Stimulated activated CD4-positive, alpha-beta T cell treated with anti-CD3 and anti-CD28 coated beads, Interleukin-2, amount 100 ng/mL, for 4 hours (primary cell): ENCODE results near the gene ANKRD33B.
"Not testable (repeated sequence)": the region's sequence is repeated elsewhere in the genome, so short reads cannot be mapped to it uniquely, and the experiment has no call there.

Experiments used
- DNase-seq: peaks from one replicate; pipeline ENCODE4 v3.0.0-alpha.2; 2020; ENCODE audit warnings: low read depth

Gene ANKRD33B

DNA sequence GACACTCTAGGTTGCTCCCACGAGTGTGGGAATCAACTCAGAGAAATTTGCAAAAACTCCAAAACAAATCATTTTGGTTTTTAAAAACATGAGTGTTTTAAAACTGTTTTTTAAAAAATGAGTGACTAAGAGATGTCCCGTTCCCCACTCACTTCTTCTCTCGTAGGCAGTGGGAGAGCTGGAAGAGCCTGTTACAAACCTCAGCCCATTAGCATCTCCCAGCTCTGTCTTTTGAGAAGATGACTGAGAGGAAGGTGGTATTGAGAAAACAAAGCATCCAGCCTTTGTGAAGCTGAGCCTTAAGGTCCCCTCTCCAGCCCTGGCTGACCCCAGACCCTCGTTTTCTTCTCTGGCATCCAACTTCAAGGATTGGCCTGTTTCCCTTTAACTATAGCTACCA lies 4.7 kb upstream of the ANKRD33B start:
- DNase-seq, result no peak

DNA sequence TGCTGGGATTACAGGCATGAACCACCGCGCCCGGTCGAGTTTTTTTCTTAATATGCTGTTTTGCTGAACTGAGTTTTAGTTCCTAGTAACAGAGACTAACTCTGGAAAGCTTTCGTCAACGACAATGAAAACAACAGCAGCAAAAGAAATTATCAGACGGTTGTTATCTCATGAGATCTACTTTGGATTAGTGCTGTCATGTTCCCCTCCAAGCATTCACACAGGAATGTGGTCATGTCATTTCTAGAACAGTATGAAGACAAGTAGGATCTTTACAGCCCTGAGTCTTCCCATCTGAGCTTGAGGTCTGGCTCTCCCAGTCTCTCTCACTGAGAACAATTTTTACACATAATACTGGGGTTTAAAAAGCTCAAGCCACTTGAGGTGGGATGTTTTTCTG lies 4.0 kb upstream of the ANKRD33B start:
- DNase-seq, result no peak

DNA sequence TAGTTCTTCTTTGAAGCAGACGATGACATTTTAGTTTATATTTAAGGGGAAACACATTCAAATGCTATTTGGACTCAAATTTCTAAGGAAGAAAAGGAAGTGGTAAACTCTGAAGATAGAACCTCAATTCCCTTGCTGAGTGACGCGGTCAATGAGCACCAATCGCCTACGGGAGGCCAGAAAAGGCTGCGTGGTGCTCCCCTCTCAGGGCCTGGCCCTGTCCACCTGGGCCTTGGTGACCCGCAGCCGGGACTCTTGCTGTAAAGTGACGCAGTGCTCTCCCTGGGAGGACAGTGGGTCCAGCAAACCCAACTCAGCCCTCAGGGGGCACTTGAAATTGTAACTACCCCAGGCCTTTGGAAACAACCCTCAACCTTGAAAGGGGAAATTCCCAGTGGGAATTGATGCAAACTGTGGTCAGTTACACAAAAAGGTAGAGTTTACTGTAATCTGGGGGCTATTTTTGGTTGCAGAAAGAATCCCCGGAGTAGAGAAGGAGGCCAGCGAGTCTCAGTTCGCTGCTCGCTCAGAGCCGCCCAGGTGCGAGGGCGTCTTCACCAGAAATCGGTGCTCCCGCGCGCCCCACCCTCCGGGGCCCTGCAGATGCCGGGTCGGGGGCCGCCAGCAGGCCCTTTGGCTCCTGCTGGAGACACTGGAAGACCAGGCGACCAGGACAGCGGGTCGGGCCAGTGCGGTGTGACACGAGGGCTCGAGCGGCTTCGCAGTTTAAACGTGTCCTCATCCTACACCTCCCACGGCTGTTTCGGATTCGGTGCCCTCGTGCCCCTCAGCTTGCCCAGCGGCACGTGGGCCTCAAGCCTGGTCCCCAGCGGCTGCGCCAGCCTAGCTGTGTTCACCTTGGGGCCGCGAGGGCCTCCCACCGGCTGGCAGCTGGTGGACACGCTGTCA lies 1.4 kb upstream of the ANKRD33B start:
- no peak for DNase-seq

DNA sequence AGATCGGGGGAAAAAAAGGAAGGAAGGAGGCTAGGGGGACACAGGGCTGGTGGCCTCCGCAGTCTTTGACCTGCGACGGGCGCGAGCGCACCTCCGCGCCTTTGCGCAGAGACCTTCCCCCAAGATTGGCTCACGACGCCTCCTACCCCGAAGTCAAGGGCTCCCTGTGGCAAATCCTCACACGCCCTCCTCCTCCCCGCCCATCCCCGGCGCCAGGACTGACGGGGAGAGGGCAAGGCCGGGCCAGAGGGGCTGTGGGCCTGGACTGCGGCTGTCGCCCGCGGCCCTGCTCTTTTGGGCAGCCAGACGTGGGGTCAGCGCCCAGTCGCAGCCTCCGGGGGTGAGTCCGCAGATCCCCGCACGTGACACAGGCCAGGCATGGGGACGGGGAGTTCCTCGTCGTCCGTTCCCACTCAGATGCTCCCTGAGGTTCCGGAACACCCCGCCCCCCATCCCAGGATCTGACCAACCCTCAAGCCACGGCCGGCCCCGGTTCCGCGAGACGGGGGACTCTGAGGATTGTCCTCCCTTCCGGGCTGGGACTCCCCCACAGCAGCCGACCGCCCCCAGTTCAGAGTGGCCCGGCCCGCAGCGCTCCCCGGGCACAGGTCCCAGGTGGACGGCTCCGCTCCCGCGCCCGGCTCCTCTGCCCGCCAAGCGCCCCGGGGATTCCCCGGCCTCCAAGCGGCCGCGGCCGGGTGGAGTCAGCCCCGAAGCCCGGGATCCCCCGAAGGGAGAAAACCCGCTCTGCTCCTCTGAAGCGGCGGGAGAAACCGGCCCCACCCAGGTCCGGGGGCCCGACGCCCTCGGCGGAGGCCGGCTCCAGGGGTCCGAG lies 543 bp upstream of the ANKRD33B start:
- DNase-seq, result peak; percentile 22

DNA sequence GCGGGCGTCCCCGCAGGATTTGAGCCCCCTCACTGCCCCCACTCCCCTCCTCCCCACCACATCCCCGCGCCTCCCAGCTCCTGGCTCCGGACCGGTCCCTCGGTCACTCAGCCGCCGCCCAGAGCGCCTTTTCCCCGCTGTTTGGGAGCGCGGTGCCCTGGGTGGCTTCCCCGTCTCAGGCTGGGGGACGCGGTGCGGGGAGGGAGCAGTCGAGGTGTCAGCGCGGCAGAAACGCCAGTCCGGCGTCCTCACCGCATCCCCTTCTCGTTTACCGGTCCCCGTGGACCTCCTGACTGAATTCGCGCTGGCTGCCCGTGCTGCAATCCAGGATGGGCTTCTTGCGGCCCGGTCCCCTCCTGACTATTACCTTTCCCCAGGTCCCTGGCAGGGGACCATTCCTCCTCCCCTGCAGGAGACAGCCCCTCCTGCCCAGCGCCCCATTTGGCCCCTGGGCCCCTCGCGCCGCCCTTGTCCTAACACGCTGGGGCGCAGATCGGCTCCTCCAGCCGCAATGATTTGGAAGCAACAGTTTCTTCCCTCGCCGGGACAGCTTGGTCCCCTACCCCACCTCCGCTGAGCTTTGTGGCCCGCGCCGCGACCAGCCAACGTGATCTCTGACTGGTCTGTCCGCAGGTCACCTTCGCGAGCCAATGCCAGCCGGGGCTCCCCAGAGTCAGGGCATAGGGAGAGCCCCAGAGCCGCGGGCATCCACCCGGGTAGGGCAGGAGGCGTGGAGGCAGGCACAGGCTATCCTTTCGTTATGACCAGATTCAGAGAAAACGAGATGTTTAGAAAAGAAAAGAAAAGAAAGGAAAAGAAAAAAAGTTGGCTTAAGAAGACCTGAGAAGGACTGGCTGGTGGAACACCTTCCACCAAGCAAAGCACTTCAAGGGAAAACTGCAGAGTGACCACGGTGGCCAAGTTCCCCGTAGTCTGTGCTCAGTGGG lies 1.2 kb downstream of the ANKRD33B start:
- no peak for DNase-seq

DNA sequence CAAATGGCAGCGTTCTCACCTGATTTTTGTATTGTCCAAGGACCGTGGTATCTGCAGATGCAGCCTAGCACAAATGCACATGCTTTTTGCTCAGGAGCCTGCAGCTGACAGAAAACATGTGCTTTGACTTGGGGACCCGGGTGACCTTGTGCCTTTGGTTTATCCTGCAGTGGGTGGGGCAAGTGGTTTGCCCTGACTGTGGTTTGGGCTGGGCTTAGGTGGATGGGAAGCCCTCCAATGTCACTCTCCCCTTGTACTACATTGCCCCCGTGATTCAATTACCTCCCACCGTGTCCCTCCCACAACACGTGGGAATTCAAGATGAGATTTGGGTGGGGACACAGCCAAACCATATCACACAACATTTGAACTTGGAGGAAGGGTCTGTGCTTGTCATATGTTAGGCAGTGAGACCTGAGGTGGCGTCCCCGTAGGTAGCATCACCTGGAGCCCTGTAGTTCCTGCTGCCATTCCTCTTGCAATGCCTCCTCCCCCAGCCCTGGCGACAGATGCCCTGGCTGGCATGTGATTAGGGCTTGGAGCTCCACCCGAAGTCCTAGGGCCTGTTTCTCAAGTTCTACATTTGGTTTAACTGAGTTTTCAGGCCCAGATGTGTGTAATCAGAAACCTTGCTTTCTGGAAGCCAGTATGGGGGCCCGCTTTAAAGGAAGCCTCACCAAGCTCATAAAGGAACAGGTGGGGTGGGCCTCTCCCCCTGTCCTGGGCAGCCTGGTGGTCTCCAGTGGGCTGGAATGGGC lies 2.1 kb downstream of the ANKRD33B start:
- DNase-seq, result no peak

DNA sequence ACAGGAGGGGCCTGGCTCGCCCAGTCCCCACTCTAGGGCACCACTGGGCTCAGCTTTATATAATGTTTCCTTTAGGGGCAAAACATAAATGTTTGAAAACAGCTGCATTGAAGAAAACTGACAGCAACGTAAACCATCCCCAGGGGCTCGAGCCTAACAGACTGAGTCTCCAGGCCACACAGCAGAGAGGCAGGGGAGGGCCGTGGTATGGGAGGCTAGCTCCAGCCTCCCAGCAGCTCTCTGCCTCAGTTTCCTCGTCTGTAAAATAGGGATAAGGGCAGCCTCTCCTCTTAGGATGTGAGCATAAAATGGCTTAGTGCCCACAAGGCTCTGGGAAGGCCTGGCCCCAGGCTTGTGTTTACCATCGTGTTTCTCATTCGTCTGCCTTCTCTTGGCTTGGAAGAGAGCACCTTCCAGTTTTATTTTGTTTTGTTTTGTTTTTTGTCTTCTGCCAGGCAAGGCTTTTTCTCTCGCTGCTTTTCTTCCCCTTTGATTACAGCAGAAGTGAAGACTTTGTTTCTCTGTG lies 2.7 kb downstream of the ANKRD33B start:
- DNase-seq, result no peak

DNA sequence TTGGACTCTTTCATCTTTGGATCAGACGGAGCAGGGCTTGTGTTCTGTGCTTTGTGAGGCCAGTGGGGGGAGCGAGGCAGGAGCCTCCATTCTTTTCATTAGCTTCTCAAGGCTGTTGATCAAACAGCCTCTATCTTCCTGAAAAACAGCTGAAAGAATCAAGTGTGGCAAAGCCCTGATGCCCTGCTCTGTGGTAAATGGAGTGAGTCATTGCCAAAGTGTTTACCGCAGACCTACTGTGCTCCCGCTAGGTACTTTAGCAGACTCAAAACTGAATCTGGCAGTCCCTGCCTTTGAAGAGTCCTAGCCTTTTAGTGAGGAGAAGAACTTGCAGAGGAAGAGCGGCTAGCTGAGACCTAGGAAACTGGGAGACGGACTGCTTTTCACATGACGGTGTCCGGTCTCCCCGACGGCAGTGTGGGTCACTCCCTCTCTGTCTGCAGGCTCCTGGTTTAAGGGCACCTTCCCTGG lies 3.3 kb downstream of the ANKRD33B start:
- DNase-seq, result no peak

DNA sequence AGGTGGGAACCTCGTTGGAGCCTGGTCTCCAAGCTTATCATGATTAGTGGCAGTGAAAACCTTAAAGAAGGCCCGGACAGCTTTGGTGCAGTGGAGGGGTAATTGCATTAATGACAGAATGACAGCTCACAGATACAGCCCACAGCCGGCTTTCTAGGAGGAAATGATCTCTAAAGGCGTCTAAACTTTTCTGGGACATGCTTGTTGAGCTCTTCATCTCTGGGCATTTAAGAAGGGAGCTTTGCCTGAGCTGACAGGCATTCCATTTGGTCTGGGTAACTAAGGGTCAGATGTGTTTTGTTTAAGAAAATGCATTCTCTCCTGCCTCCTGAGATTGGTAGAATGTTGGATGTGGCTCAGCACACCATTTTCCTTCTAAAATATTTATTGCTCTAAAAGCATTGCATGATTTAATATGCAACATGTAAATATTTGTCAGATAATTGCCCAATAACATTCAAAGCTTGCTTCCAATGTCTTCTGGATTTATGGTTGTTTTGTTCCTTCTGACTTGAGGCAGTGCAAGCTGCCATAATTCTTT lies 4.0 kb downstream of the ANKRD33B start:
- DNase-seq, result no peak

DNA sequence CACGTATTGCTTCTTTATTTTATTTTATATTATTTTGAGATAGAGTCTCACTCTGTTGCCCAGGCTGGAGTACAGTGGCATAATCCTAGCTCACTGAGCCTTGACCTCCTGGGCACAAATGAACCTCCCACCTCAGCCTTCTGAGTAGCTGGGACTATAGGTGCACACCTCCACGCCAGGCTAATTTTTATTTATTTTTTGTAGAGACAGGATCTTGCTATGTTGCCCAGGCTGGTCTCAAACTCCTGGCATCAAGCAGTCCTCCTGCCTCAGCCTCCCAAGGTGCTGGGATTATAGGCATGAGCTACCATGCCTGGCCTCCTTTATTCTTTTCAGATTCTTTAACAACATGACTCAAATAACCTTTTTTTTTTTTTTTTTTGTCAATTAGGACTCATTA lies 6.7 kb downstream of the ANKRD33B start:
- not testable (repeated sequence) for DNase-seq

DNA sequence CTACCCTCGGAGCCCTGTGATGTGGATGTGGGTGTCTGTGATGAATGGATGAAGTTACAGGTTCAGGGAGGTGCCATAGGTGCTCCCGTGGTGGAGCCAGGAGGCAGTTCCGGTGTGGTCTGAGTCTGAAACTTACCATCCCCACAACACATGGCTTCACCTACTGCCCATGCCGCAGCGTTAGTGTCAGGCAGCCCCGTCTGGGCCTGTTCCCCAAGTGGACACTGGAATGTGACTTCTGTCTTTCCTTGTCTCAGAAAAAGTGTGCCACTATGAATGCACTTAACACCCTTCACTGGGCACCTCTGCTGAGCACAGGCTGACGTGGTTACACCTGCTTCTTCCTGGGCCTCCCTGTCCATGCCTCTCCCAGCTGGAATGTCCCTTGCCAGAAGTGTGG lies 8.6 kb downstream of the ANKRD33B start:
- DNase-seq, result no peak

DNA sequence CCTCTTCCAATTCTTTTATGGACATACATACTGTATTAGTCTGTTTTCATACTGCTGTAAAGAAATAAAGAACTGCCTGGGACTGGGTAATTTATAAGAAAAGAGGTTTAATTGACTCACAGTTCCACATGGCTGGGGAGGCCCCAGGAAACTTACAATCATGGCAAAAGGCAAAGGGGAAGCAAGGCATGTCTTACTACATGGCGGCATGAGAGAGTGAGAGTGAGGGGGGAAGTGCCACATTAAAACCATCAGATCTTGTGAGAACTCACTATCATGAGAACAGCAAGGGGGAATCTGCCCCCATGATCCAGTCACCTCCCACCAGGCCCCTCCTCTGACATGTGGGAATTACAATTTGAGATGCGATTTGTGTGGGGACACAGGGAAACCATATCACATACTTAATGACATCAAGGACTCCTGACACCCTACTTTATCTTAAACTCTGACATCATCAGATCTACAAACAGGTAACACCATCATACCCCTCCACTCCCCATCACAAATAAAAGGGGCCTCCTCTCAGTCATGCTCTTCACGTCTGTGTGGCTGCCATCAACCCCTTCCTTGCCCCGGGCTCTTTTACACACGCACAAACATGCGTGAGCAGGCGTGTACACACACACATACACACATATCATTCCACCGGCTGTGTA lies 9.7 kb downstream of the ANKRD33B start:
- no peak for DNase-seq

DNA sequence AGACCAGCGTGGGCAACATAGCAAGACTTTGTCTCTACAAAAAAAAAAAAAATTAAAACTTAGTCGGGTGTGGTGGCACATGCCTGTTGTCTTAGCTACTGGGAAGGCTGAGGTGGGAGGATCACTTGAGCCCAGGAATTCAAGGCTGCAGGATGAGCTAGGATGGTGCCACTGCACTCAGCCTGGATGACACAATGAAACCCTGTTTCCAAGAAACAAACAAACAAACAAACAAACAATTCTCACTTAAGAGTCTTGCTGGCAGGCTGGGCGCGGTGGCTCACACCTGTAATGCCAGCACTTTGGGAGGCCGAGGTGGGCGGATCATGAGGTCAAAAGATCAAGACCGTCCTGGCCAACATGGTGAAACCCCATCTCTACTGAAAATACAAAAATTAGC lies 11.0 kb downstream of the ANKRD33B start:
- DNase-seq, result not testable (repeated sequence)

DNA sequence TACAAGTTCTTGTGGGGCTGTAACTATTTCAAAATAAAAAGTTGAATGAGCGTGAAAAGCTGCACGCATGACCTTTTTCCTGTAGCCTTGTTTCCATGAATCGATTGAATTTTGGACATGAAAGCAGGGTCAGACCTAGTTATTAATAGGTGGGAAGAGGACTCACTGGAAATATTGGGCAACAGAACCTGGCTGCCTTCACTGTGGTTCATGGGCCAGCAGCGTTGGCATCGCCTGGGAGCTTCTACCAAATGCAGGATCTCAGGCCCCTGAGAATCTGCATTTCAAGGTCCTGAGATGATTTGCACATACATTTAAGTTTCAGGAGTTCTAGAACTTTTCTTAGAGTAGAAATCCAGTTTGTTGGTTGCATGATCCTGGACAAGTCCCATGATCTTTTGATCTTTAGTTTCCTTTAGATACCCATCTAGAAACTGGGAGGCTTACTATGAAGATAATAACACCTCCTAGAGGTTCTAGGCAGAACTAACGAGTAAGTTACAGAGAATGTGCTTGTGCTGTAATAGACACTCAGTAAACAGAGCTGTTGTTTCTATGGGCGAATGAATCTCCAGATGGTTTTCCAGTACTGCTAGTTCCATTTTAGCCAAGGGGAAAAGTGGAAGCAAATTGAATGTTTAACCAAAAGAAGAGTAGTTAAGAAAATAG lies 12.4 kb downstream of the ANKRD33B start:
- DNase-seq, result no peak

DNA sequence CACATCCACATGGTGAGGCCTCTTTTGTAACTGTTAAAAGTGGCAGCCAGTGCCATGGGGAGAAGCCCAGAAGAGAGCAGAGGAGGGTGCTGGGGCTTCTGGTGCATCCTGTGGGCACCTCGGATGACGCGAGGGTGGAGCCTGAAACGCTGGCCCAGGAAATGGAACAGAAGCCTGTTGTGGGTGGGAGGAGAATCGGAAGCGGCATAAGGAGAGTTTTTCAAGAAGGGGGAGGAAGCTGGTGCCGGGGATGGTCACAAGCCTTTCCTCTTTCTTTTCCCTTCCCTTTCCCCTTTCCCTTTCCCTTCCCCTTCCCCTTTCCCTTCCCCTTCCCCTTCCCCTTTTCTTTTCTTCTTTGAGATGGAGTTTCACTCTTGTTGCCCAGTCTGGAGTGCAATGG lies 12.9 kb downstream of the ANKRD33B start:
- no peak for DNase-seq

DNA sequence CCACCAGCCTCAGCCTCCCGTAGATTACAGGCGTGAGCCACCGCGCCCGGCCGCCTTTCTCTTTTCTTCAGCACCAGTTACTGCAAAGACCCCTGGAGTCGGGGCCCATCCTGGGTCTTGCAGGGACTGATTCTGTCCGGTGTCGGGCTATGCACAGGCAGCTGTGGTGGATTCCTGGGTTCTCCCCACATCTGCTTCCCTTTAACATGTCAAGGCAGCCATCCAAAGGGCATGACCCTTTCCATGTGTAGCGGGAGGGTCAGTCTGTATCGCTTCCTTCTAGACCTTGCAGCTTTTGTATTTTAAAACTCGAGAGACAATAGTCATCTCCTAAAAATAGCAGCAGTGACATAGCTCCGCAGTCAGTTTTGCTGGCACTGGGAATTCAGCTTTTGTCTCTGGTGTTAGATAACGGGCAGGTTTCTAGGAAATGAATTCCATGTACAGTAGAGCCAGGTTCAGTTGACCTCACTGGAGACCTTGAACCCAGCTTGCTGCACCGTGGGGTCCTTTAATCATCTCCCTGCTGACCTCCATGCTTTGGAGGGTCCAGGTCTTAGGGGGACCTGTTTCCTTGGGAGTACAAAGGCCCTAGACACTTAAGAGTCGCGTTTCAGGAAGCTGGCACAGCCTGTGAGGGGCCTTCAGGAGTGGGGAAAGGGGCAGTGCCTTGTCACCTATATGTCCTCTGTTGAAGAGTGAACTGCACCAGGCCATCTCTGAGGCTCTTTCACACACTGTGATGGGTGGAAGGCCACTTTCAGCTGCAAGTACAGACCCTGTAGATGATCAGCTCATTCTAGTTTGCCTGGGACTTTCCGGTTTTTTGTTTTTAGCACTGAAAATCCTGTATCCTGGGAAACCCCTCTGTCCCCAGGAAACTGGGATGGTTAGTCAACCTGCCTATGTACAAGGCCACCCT lies 13.8 kb downstream of the ANKRD33B start:
- DNase-seq, result no peak

DNA sequence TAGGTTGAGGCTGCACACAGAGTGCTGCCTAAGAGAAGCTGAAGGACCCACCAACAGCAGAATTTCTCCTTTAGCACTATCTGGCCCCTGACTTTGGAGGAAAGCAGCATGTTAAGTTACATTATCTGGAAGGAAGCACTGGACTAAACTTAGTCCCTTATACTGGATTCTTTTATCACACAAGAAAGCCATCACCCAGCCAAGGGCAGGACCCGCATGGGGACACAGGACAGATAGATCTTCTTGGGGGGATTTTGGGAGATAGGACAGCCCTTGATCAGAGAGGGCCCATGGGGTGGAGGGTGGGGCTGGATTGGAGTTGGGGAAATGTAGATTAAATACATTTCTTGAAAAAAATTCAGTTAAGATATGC lies 14.4 kb downstream of the ANKRD33B start:
- no peak for DNase-seq

DNA sequence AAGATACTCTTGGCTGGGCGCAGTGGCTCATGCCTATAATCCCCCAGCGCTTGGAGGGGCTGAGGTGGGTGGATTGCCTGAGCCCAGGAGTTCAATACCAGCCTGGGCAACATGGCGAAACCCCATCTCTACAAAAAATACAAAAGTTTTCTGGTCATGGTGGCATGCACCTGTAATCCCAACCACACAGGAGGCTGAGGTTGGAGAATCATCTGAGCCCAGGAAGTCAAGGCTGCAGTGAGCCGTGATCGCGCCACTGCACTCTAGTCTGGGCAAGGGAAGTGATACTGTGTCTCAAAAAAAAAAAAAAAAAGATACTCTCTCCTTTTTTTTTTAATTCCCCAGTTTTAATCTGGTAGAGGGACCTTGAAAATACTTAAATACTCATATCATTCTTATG lies 15.0 kb downstream of the ANKRD33B start:
- no peak for DNase-seq
